ENCODE data around the gene ANGPTL2. TPM values are rescaled to one million over a fixed set of nuclear protein-coding genes. Genes with fewer than 3 reads are reported as not detected.

ANGPTL2 gene
- total RNA-seq, 2 experiments from 2014 or later, result not detected

DNA sequence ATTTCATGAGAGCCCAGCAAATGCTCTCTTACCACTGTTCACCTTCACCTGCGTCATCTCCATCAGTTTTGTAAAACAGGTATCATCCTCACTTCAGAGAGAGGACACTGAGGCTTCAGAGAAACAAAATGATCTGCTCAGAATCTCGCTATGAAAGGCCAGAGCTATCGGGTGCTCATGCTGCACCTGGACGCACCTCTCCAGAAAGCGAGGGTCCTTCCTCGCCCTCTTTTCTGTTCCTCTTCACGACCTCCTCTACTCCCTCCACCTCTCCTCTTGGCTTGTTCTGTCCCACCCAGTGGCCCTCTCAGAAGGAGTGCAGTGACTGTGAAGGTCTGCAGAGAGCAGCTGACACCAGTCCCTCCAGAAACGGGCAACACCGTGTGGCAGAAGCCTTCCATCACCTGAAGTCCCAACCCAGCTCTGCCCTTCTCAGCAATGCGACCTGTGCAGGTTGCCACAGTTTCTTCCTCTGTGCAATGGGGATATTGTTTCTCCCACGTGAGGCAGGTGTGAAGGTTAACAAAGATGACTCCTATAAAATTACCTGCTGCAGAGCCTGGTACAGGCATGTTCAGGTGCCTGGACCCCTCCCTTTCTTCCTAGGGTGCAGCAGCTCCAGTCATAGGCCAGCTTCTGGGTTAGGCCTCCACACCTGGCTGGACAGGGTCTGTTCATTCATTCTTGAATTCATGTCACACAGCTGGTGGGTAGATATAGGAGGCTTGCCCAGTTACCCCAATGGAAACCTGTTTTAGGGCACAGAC lies 45.3 kb upstream of the ANGPTL2 start:
- CTCF ChIA-PET (ENCODE audit: unreplicated experiment), result no interaction called here

GRCh38 chr9:127166651-127167524 lies 44.5 kb upstream of the ANGPTL2 start:
- Histone ChIP-seq H3K4me3 (ENCODE audit: low read depth, low read length, poor library complexity, severe bottlenecking) (peak overlapping the region; percentile 51), H3K79me2 (ENCODE audit: insufficient read depth, low read depth, low read length) (no peaks in the 10 kb centered on the region), H3K27ac (ENCODE audit: low read depth, low read length, poor library complexity, severe bottlenecking) (peak overlapping the region; percentile 80), H3K4me2 (ENCODE audit: low read length) (peak overlapping the region; percentile 61), H2AFZ (ENCODE audit: low read length) (peak overlapping the region; percentile 48; the same call in 1 of the 2 replicates), H3K4me1 (ENCODE audit: insufficient read depth, low read length, poor library complexity, severe bottlenecking) (peaks cover 74% of the 10 kb centered on the region), H3K36me3 (ENCODE audit: insufficient read depth, low read length) (no peaks in the 10 kb centered on the region), H4K20me1 (ENCODE audit: insufficient read depth, low read length) (no peaks in the 10 kb centered on the region), H3K9me2 (ENCODE audit: insufficient read depth, low read length) (no peaks in the 10 kb centered on the region), H3K9me3 (ENCODE audit: low read length) (no peaks in the 10 kb centered on the region)
- intact Hi-C loops (cut with micrococcal nuclease; ENCODE audit: unreplicated experiment), result no loop called here
- no TSS peak for BruUV-seq (replicated peaks)
- POLR2A ChIA-PET, result interaction anchor here (0.6 to 1.0 kb wide), 5 partner anchors 11 to 592 kb away, joined by 3 to 4 read pairs (median 4); no protein-coding TSS in a partner anchor
- CTCF ChIA-PET (ENCODE audit: unreplicated experiment), result interaction anchor here (0.6 kb wide), 1 partner anchor 1686 kb away, joined by 4 read pairs; no protein-coding TSS in a partner anchor
- TF ChIP-seq EZH2phosphoT487 (IDR thresholded peaks at IDR 0.05; ENCODE audit: borderline replicate concordance, low read depth, low read length), result no peak
- no peak for TF ChIP-seq CTCF (conservative IDR thresholded peaks at IDR 0.05; ENCODE audit: low read length)
- DNase-seq (ENCODE audit: low spot score), result peak; percentile 98

More for the DNA sequence above, 45.3 kb upstream of the ANGPTL2 start:
- Histone ChIP-seq H3K4me3 (ENCODE audit: low read depth, low read length, poor library complexity, severe bottlenecking) (peak overlapping the region; percentile 51), H2AFZ (ENCODE audit: low read length) (peak overlapping the region; percentile 48; the same call in 1 of the 2 replicates), H3K9me3 (ENCODE audit: low read length) (no peaks in the 10 kb centered on the region), H3K9me2 (ENCODE audit: insufficient read depth, low read length) (no peaks in the 10 kb centered on the region), H3K4me1 (ENCODE audit: insufficient read depth, low read length, poor library complexity, severe bottlenecking) (peaks cover 65% of the 10 kb centered on the region), H4K20me1 (ENCODE audit: insufficient read depth, low read length) (no peaks in the 10 kb centered on the region), H3K27ac (ENCODE audit: low read depth, low read length, poor library complexity, severe bottlenecking) (peak overlapping the region; percentile 80), H3K79me2 (ENCODE audit: insufficient read depth, low read depth, low read length) (no peaks in the 10 kb centered on the region), H3K36me3 (ENCODE audit: insufficient read depth, low read length) (no peaks in the 10 kb centered on the region), H3K4me2 (ENCODE audit: low read length) (peak overlapping the region; percentile 61)
- TF ChIP-seq EZH2phosphoT487 (IDR thresholded peaks at IDR 0.05; ENCODE audit: borderline replicate concordance, low read depth, low read length), result no peak
- TF ChIP-seq CTCF (conservative IDR thresholded peaks at IDR 0.05; ENCODE audit: low read length), result no peak
- peak; percentile 44 for DNase-seq (ENCODE audit: low spot score)
- intact Hi-C loops (cut with micrococcal nuclease; ENCODE audit: unreplicated experiment), result no loop called here
- POLR2A ChIA-PET, result interaction anchor here (1.0 kb wide), 1 partner anchor 226 kb away, joined by 3 read pairs; no protein-coding TSS in a partner anchor
- no TSS peak for BruUV-seq (replicated peaks)
